Gastrocnemius medialis (tissue), 4 donors: ENCODE measurements around the gene MAU2.

Experiments
- POLR2A ChIP-seq, 2 donors: fragments of 450-650 bp; IDR thresholded peaks; one replicate each; pipeline ENCODE4 v1.6.1; 2017; ENCODE audit warnings: antibody characterized with exemption in 2 of 2, mild to moderate bottlenecking in 2 of 2, moderate library complexity in 2 of 2
- TF ChIP-seq, protein P1 (sequence below), 5 experiments: fragments of 450-650 bp in 3 of 5; fragments of 200-600 bp in 2 of 5; sonication (generic) in 2 of 5; IDR thresholded peaks in 4 of 5; conservative IDR thresholded peaks in 1 of 5; 1 replicate in 4 of 5; 2 replicates in 1 of 5; pipeline ENCODE4 v1.5.1; 2016 to 2019; ENCODE audit warnings: antibody characterized with exemption in 5 of 5, mild to moderate bottlenecking in 3 of 5, moderate library complexity in 3 of 5

- TF ChIP-seq, protein P1, sequence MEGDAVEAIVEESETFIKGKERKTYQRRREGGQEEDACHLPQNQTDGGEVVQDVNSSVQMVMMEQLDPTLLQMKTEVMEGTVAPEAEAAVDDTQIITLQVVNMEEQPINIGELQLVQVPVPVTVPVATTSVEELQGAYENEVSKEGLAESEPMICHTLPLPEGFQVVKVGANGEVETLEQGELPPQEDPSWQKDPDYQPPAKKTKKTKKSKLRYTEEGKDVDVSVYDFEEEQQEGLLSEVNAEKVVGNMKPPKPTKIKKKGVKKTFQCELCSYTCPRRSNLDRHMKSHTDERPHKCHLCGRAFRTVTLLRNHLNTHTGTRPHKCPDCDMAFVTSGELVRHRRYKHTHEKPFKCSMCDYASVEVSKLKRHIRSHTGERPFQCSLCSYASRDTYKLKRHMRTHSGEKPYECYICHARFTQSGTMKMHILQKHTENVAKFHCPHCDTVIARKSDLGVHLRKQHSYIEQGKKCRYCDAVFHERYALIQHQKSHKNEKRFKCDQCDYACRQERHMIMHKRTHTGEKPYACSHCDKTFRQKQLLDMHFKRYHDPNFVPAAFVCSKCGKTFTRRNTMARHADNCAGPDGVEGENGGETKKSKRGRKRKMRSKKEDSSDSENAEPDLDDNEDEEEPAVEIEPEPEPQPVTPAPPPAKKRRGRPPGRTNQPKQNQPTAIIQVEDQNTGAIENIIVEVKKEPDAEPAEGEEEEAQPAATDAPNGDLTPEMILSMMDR (IDR thresholded peaks at IDR 0.05 in 4 of 5, conservative IDR thresholded peaks at IDR 0.05 in 1 of 5), result no peak
- TF ChIP-seq POLR2A (IDR thresholded peaks at IDR 0.05), result no peak
Measured at GRCh38 chr19:19278315-19278714, 42.3 kb upstream of the MAU2 start.
